Esophagus muscularis mucosa (tissue), 4 donors: Measurements from ENCODE around the gene HNRNPUL2. TPM values are rescaled to one million over a fixed set of nuclear protein-coding genes. Genes with fewer than 3 reads are reported as not detected.

Experiments
- DNase-seq: peaks from one replicate; pipeline ENCODE4 v3.0.0-alpha.2; 2017; ENCODE audit errors: extremely low spot score
- H3K27ac ChIP-seq, 4 donors: fragments of 200-600 bp; sonication (generic); replicated peaks in 1 of 4; 1 replicate in 3 of 4; 2 replicates in 1 of 4; pipeline ENCODE4 v1.5.1; 2016 to 2019; ENCODE audit warnings: mild to moderate bottlenecking in 1 of 4
- H3K27me3 ChIP-seq, 4 donors: fragments of 200-600 bp; sonication (generic); one replicate each; pipeline versions ENCODE4 v1.5.1 to v1.6.0; 2016 to 2019
- H3K36me3 ChIP-seq, 4 donors: fragments of 200-600 bp; sonication (generic); one replicate each; pipeline ENCODE4 v1.5.1; 2016 to 2019
- H3K4me1 ChIP-seq, 4 donors: fragments of 200-600 bp; sonication (generic); one replicate each; pipeline ENCODE4 v1.5.1; 2016 to 2019
- H3K4me3 ChIP-seq, 4 donors: fragments of 200-600 bp; sonication (generic); 1 replicate in 2 of 4; 2 replicates in 2 of 4; pipeline ENCODE4 v1.5.1; 2016 to 2019; ENCODE audit warnings: mild to moderate bottlenecking in 4 of 4, moderate library complexity in 1 of 4
- H3K9me3 ChIP-seq, 4 donors: fragments of 200-600 bp; sonication (generic); 1 replicate in 3 of 4; 2 replicates in 1 of 4; pipeline ENCODE4 v1.5.1; 2016 to 2019
- EP300 ChIP-seq: sonication (generic); formaldehyde crosslinking; IDR thresholded peaks from one replicate; pipeline ENCODE4 v1.6.1; 2017; ENCODE audit warnings: antibody characterized with exemption
- POLR2A ChIP-seq: fragments of 450-650 bp; IDR thresholded peaks from one replicate; pipeline ENCODE4 v1.6.1; 2017; ENCODE audit warnings: antibody characterized with exemption, moderate library complexity, mild to moderate bottlenecking, low read depth
- POLR2AphosphoS5 ChIP-seq, 2 donors: sonication (generic); formaldehyde crosslinking; IDR thresholded peaks; one replicate each; pipeline ENCODE4 v1.6.1; 2017; ENCODE audit warnings: antibody characterized with exemption in 2 of 2
- WGBS: methylation state at CpG from one replicate; pipeline ENCODE4 v1.1.5; 2018; 5-methylcytosine and 5-hydroxymethylcytosine counted together
- intact Hi-C: fragments of 100-400 bp; cut with DNase I; formaldehyde crosslinking; loops from one replicate; pipeline ENCODE4 v1.15.1; 2023
- total RNA-seq, 4 donors: library from RNA; depleted of rRNA; stranded (reverse); fragments of >200 nt; gene quantifications; one replicate each; pipeline versions ENCODE4 v1.1.0 to v1.2.1, GENCODE V29; 2016
- TF ChIP-seq, protein P1 (sequence below), 3 experiments: fragments of 200-600 bp in 2 of 3; fragments of 450-650 bp in 1 of 3; sonication (generic) in 2 of 3; IDR thresholded peaks; one replicate each; pipeline ENCODE4 v1.5.1; 2017 to 2019; ENCODE audit warnings: antibody characterized with exemption in 3 of 3, mild to moderate bottlenecking in 2 of 3, moderate library complexity in 1 of 3

The HNRNPUL2 gene
- total RNA-seq, 4 donors from 2014 or later = 19.5 to 45.0 (median 36.7) TPM

DNA sequence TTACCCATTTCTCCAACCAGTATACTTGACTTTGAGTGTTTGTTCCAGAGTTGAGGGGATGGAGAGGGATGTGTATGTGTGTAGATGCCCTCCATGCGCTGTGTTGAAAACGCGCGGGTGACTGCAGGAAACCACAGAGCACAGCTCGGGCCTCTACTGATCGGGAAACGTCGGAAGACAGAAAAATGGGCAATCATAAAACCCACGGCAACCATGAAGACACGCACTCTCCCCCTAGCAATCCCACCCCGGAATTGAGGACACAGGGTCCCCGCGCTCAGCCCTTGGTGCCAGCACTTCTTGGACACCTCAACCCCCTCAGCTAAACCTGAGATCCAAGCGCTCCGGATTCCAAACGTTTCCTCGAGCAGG lies 56.0 kb downstream of the HNRNPUL2 start:
- Histone ChIP-seq H3K9me3 (no peaks in the 10 kb centered on the region), H3K4me3 (peak overlapping the region; percentile 68 to 90 (median 80)), H3K36me3 (peaks cover 6 to 42% (median 35%) of the 10 kb centered on the region in 4 donors), H3K27me3 (no peaks in the 10 kb centered on the region), H3K4me1 (peaks cover 40 to 65% (median 54%) of the 10 kb centered on the region in 4 donors), H3K27ac (peak overlapping the region; percentile 87 to 94 (median 90))
- WGBS = under 1% methylated on average over 17 of the region's 17 CpGs
- DNase-seq = no peak
- no peak for TF ChIP-seq POLR2AphosphoS5 (IDR thresholded peaks at IDR 0.05)
- no peak for TF ChIP-seq POLR2A
- TF ChIP-seq, protein P1, sequence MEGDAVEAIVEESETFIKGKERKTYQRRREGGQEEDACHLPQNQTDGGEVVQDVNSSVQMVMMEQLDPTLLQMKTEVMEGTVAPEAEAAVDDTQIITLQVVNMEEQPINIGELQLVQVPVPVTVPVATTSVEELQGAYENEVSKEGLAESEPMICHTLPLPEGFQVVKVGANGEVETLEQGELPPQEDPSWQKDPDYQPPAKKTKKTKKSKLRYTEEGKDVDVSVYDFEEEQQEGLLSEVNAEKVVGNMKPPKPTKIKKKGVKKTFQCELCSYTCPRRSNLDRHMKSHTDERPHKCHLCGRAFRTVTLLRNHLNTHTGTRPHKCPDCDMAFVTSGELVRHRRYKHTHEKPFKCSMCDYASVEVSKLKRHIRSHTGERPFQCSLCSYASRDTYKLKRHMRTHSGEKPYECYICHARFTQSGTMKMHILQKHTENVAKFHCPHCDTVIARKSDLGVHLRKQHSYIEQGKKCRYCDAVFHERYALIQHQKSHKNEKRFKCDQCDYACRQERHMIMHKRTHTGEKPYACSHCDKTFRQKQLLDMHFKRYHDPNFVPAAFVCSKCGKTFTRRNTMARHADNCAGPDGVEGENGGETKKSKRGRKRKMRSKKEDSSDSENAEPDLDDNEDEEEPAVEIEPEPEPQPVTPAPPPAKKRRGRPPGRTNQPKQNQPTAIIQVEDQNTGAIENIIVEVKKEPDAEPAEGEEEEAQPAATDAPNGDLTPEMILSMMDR (IDR thresholded peaks at IDR 0.05) = no peak
- no peak for TF ChIP-seq EP300
- intact Hi-C loops = no loop called here

DNA sequence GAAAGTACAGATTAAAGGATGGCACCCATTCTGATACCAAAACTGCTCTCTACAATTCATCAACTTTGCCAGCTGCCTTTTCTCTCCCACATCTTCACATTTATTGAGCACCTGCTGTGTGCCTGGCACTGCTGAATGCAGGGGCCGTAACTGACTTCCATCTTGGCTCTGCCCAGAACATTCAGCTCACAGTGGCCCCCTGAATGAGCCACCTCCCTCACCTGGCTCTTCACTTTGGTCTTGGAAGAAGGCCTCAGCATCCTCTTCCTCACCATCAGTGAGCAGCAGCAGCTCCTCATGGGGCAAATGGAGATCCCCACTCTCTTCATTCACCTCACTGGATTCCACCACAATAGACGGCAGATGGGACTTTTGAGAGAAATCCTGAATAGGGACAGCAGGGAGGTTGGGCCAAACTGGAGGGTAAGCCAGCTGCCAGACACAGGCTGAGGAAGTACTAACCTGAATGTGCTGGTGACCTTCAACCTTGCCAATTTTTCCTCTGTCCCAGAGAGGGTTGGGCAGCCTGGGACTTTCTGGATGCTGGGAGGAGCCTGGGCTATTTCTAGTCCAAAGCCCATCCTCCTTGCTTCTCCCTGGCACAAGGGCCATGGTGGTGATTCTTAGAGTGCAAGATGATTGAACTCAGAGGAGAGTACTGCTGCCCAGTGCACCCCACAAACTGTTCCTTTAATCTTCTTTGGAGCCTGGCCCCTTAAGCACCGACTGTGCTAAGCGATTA lies 57.7 kb downstream of the HNRNPUL2 start:
- 83% methylated on average over 4 of the region's 4 CpGs for WGBS
- Histone ChIP-seq H3K9me3 (no peaks in the 10 kb centered on the region), H3K4me1 (peaks cover 44 to 70% (median 60%) of the 10 kb centered on the region in 4 donors), H3K27ac (no peak overlapping the region), H3K27me3 (no peaks in the 10 kb centered on the region), H3K4me3 (no peak overlapping the region), H3K36me3 (peaks cover 0 to 28% (median 21%) of the 10 kb centered on the region in 4 donors)
- DNase-seq = no peak
- TF ChIP-seq POLR2A (no peak), POLR2AphosphoS5 (IDR thresholded peaks at IDR 0.05) (no peak), EP300 (no peak)
- TF ChIP-seq, protein P1 (IDR thresholded peaks at IDR 0.05) = no peak
- intact Hi-C loops = no loop called here

DNA sequence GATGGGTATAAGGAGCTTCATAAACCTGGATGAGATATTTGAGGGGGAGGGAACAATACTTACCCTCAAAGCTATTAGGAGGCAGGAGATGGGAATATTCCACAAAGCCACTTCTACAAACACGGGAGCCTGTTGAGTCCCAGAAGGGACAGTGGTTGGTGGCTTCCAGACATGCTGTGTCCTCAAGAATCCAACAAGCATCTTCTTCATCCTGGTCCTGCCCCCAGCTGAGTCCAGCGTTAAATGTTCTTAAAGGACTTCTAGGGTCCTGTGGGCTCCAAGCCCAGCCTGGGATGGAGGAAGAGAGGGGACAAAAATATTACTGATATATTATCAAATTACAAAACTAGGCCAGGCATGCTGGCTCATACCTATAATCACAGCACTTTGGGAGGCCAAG lies 59.8 kb downstream of the HNRNPUL2 start:
- intact Hi-C loops = no loop called here
- TF ChIP-seq POLR2A (no peak), POLR2AphosphoS5 (IDR thresholded peaks at IDR 0.05) (no peak), EP300 (no peak)
- Histone ChIP-seq H3K4me1 (peaks cover 42 to 73% (median 60%) of the 10 kb centered on the region in 4 donors), H3K36me3 (peaks cover 5 to 23% (median 17%) of the 10 kb centered on the region in 4 donors), H3K9me3 (no peaks in the 10 kb centered on the region), H3K4me3 (no peak overlapping the region), H3K27ac (peak overlapping the region in 3 of 4 donors; percentile 91 to 97 (median 92)), H3K27me3 (no peaks in the 10 kb centered on the region)
- DNase-seq = no peak
- 80% methylated on average over 2 of the region's 2 CpGs for WGBS

DNA sequence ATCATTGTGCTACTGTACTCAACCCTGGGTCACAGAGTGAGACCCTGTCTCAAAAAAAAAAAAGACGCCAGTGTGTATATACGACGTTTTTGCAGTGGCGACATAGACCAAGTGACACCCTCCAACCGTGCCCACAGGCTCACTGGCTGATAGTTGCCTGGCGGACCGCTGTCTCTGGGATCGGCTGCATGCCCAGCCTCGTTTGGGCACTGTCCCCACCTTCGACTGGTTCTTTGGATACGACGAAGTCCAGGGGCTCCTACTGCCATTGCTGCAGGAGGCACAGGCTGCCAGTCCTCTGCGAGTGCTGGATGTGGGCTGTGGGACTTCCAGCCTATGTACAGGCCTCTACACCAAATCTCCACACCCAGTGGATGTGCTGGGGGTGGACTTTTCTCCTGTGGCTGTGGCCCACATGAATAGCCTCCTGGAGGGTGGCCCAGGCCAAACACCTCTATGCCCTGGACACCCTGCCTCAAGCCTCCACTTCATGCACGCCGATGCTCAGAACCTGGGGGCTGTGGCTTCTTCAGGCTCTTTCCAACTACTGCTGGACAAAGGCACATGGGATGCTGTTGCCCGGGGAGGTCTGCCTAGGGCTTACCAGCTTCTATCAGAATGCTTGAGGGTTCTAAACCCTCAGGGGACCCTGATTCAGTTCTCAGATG lies 60.9 kb downstream of the HNRNPUL2 start:
- Histone ChIP-seq H3K27me3 (no peaks in the 10 kb centered on the region), H3K36me3 (peaks cover 7 to 32% (median 24%) of the 10 kb centered on the region in 4 donors), H3K4me1 (peaks cover 40 to 69% (median 55%) of the 10 kb centered on the region in 4 donors), H3K27ac (peak overlapping the region; percentile 91 to 97 (median 92)), H3K9me3 (no peaks in the 10 kb centered on the region), H3K4me3 (peak overlapping the region; percentile 71 to 83 (median 82))
- intact Hi-C loops = no loop called here
- DNase-seq = no peak
- TF ChIP-seq EP300 (no peak), POLR2AphosphoS5 (IDR thresholded peaks at IDR 0.05) (no peak), POLR2A (no peak)
- TF ChIP-seq, protein P1 (IDR thresholded peaks at IDR 0.05) = no peak
- WGBS = 77% methylated on average over 3 of the region's 16 CpGs
